WTC11 (cell line): ENCODE results near the gene IZUMO4. TPM values are rescaled to one million over a fixed set of nuclear protein-coding genes. Genes with fewer than 3 reads are reported as not detected.

ENCODE experiments used
- ATAC-seq: fragments of 200-7000 bp; cut with Tn5 transposase; 2 replicates; pipeline ENCODE4 v1.10.0; 2021; ENCODE audit warnings: mild to moderate bottlenecking, moderate library complexity
- CTCF ChIA-PET: fragments of 300-600 bp; sonication (Branson Sonifier 250); formaldehyde crosslinking; loops from one replicate; lab custom pipeline; 2021; ENCODE audit warnings: antibody characterized with exemption; lab: Charles Lee
- POLR2A ChIA-PET: fragments of 350-600 bp; sonication (Branson Sonifier 250); formaldehyde crosslinking; loops from one replicate; lab custom pipeline; 2021; ENCODE audit warnings: antibody characterized with exemption; lab: Charles Lee
- DNase-seq: peaks from one replicate; pipeline ENCODE4 v3.0.0; 2021; ENCODE audit warnings: low spot score
- H3K27ac Mint-ChIP-seq: 2 replicates; pipeline ENCODE4 v1.8.0; 2021; ENCODE audit warnings: mixed read lengths
- H3K27me3 Mint-ChIP-seq: 2 replicates; pipeline ENCODE4 v1.8.0; 2021; ENCODE audit warnings: low read depth, mild to moderate bottlenecking, moderate library complexity, mixed read lengths
- H3K36me3 Mint-ChIP-seq: 2 replicates; pipeline ENCODE4 v1.8.0; 2021; ENCODE audit warnings: mixed read lengths
- H3K4me1 Mint-ChIP-seq: 2 replicates; pipeline ENCODE4 v1.8.0; 2022; ENCODE audit warnings: mixed read lengths
- H3K4me3 Mint-ChIP-seq: 2 replicates; pipeline ENCODE4 v1.8.0; 2021; ENCODE audit warnings: mild to moderate bottlenecking, moderate library complexity, mixed read lengths
- H3K9me3 Mint-ChIP-seq: 2 replicates; pipeline ENCODE4 v1.8.0; 2021; ENCODE audit warnings: mixed read lengths
- AFF4 ChIP-seq: sonication (generic); formaldehyde crosslinking; IDR thresholded peaks from 2 replicates; pipeline ENCODE4 v1.8.1; 2023; ENCODE audit warnings: mild to moderate bottlenecking, missing genetic modification reagents, borderline replicate concordance
- CTCF ChIP-seq: fragments of 200-600 bp; IDR thresholded peaks from 2 replicates; pipeline ENCODE4 v1.8.0; 2022; ENCODE audit warnings: antibody characterized with exemption
- E2F4 ChIP-seq: sonication (generic); formaldehyde crosslinking; IDR thresholded peaks from 2 replicates; pipeline ENCODE4 v1.8.1; 2022; ENCODE audit warnings: low read depth, mild to moderate bottlenecking, moderate library complexity, missing genetic modification reagents, borderline replicate concordance
- ESRRA ChIP-seq: sonication (generic); formaldehyde crosslinking; IDR thresholded peaks from 2 replicates; pipeline ENCODE4 v1.8.1; 2022; ENCODE audit warnings: mild to moderate bottlenecking, missing genetic modification reagents, borderline replicate concordance
- GABPB1 ChIP-seq: sonication (generic); formaldehyde crosslinking; IDR thresholded peaks from 2 replicates; pipeline ENCODE4 v1.8.1; 2023; ENCODE audit warnings: mild to moderate bottlenecking, missing genetic modification reagents
- IRF1 ChIP-seq: sonication (generic); formaldehyde crosslinking; IDR thresholded peaks from 2 replicates; pipeline ENCODE4 v1.8.0; 2023; ENCODE audit warnings: missing genetic modification reagents
- MLX ChIP-seq: sonication (generic); formaldehyde crosslinking; IDR thresholded peaks from 2 replicates; pipeline ENCODE4 v1.8.1; 2023; ENCODE audit warnings: mild to moderate bottlenecking, missing genetic modification reagents, moderate library complexity
- MXD4 ChIP-seq: fragments of 250-450 bp; sonication (Bioruptor Pico); IDR thresholded peaks from 2 replicates; pipeline ENCODE4 v1.8.0; 2021; ENCODE audit warnings: mild to moderate bottlenecking, moderate library complexity, borderline replicate concordance
- OVOL2 ChIP-seq: fragments of 250-450 bp; sonication (Bioruptor Pico); IDR thresholded peaks from 2 replicates; pipeline ENCODE4 v1.9.0; 2021; ENCODE audit warnings: mild to moderate bottlenecking, borderline replicate concordance
- SMAD4 ChIP-seq: sonication (generic); formaldehyde crosslinking; IDR thresholded peaks from 2 replicates; pipeline ENCODE4 v1.8.0; 2022; ENCODE audit warnings: mild to moderate bottlenecking, missing genetic modification reagents
- SOX15 ChIP-seq: fragments of 250-450 bp; sonication (Bioruptor Pico); IDR thresholded peaks from 2 replicates; pipeline ENCODE4 v1.9.0; 2021; ENCODE audit warnings: mild to moderate bottlenecking
- TCF7 ChIP-seq: sonication (generic); formaldehyde crosslinking; IDR thresholded peaks from 2 replicates; pipeline ENCODE4 v1.8.0; 2022; ENCODE audit warnings: mild to moderate bottlenecking, low read depth, missing genetic modification reagents, moderate library complexity
- TEAD1 ChIP-seq: sonication (generic); formaldehyde crosslinking; IDR thresholded peaks from 2 replicates; pipeline ENCODE4 v1.8.0; 2022; ENCODE audit warnings: mild to moderate bottlenecking, missing genetic modification reagents
- USF2 ChIP-seq: sonication (generic); formaldehyde crosslinking; IDR thresholded peaks from 2 replicates; pipeline ENCODE4 v1.8.1; 2023; ENCODE audit warnings: mild to moderate bottlenecking, missing genetic modification reagents, moderate library complexity
- ZNF219 ChIP-seq: sonication (generic); formaldehyde crosslinking; IDR thresholded peaks from 2 replicates; pipeline ENCODE4 v1.8.0; 2023; ENCODE audit warnings: missing genetic modification reagents, mild to moderate bottlenecking, borderline replicate concordance
- ZNF423 ChIP-seq: fragments of 250-450 bp; sonication (Bioruptor Pico); IDR thresholded peaks from 2 replicates; pipeline ENCODE4 v2.1.2; 2022; ENCODE audit warnings: mild to moderate bottlenecking, moderate library complexity
- total RNA-seq: library from RNA; stranded (reverse); gene quantifications from 3 replicates; pipeline ENCODE4 v1.2.3, GENCODE V29; 2021

Gene IZUMO4
- total RNA-seq, 1 experiment from 2014 or later, result 1.9 TPM

- CTCF ChIA-PET, result interaction anchor here (0.6 to 1.1 kb wide), 7 partner anchors 13 to 153 kb away, joined by 3 to 4 read pairs (median 3); no protein-coding TSS in a partner anchor
- Mint-ChIP-seq H3K36me3 (peaks cover 14% of the 10 kb centered on the region), H3K27ac (no peak overlapping the region), H3K27me3 (no peaks in the 10 kb centered on the region)
- POLR2A ChIA-PET, result no interaction called here
- no peak for DNase-seq
- TF ChIP-seq ESRRA (CRISPR knock-in tag), result no peak
- TF ChIP-seq, all 79 proteins: peak for 0
- ATAC-seq, result no peak
- Mint-ChIP-seq H3K9me3 (no peaks in the 10 kb centered on the region), H3K4me3 (peak overlapping the region; percentile 70), H3K4me1 (peaks cover 5% of the 10 kb centered on the region; the same call in 1 of the 2 replicates)
Observed at GRCh38 chr19:2097203-2097885, 629 bp downstream of the IZUMO4 start.

- no peak for ATAC-seq
- CTCF ChIA-PET, result interaction anchor here (0.5 to 1.0 kb wide), 7 partner anchors 12 to 200 kb away, joined by 3 to 4 read pairs (median 3); no protein-coding TSS in a partner anchor
- no peak for DNase-seq
- H3K4me1 Mint-ChIP-seq, result peaks cover 5% of the 10 kb centered on the region; the same call in 1 of the 2 replicates
- no peaks in the 10 kb centered on the region for H3K27me3 Mint-ChIP-seq
- POLR2A ChIA-PET, result interaction anchor here (0.6 kb wide), 1 partner anchor 211 kb away, joined by 3 read pairs; no protein-coding TSS in a partner anchor
- H3K36me3 Mint-ChIP-seq, result peaks cover 14% of the 10 kb centered on the region
- peak overlapping the region; percentile 70; the same call in 1 of the 2 replicates for H3K4me3 Mint-ChIP-seq
- no peaks in the 10 kb centered on the region for H3K9me3 Mint-ChIP-seq
- H3K27ac Mint-ChIP-seq, result no peak overlapping the region
- TF ChIP-seq SOX15 (CRISPR knock-in tag) (no peak), CTCF (no peak), TCF7 (CRISPR knock-in tag) (0 out of 2 replicates have a peak, but pooled peaks have one; percentile 44), ZNF219 (CRISPR knock-in tag) (no peak)
Observed at GRCh38 chr19:2097886-2098327, 1.2 kb downstream of the IZUMO4 start.

GRCh38 chr19:2099054-2099501, 2.4 kb downstream of the IZUMO4 start:
- Mint-ChIP-seq H3K4me1 (peaks cover 5% of the 10 kb centered on the region; the same call in 1 of the 2 replicates), H3K9me3 (peaks cover 4% of the 10 kb centered on the region; the same call in 1 of the 2 replicates), H3K4me3 (no peak overlapping the region), H3K27ac (no peak overlapping the region), H3K27me3 (no peaks in the 10 kb centered on the region), H3K36me3 (peaks cover 25% of the 10 kb centered on the region)
- CTCF ChIA-PET, result interaction anchor here (0.6 kb wide), 1 partner anchor 21 kb away, joined by 6 read pairs; no protein-coding TSS in a partner anchor
- TF ChIP-seq OVOL2 (CRISPR knock-in tag), result no peak
- TF ChIP-seq SMAD4 (CRISPR knock-in tag), result no peak
- no peak for TF ChIP-seq MLX (CRISPR knock-in tag)
- no peak for TF ChIP-seq USF2 (CRISPR knock-in tag)
- DNase-seq (no peak), ATAC-seq (no peak)
- POLR2A ChIA-PET, result no interaction called here

GRCh38 chr19:2099937-2100718, 3.4 kb downstream of the IZUMO4 start:
- POLR2A ChIA-PET, result no interaction called here
- no peaks in the 10 kb centered on the region for H3K27me3 Mint-ChIP-seq
- no peak for ATAC-seq
- no peak overlapping the region for H3K4me3 Mint-ChIP-seq
- CTCF ChIA-PET, result no interaction called here
- no peak for DNase-seq
- peaks cover 34% of the 10 kb centered on the region for H3K36me3 Mint-ChIP-seq
- H3K9me3 Mint-ChIP-seq, result peaks cover 8% of the 10 kb centered on the region
- H3K27ac Mint-ChIP-seq, result no peak overlapping the region
- peaks cover 3% of the 10 kb centered on the region; the same call in 1 of the 2 replicates for H3K4me1 Mint-ChIP-seq
- TF ChIP-seq MXD4, result no peak
- TF ChIP-seq ZNF423, result no peak
- no peak for TF ChIP-seq GABPB1 (CRISPR knock-in tag)
- no peak for TF ChIP-seq IRF1
- TF ChIP-seq AFF4 (CRISPR knock-in tag), result no peak
- TF ChIP-seq E2F4 (CRISPR knock-in tag), result no peak
- TF ChIP-seq TEAD1 (CRISPR knock-in tag), result no peak
